HL-60 (cell line): ENCODE data around the gene OSBPL10.

ENCODE experiments used
- POLR2AphosphoS5 ChIP-seq: IDR thresholded peaks from 2 replicates; pipeline ENCODE4 v1.6.1; 2012; ENCODE audit warnings: low read depth
- TF ChIP-seq, protein P1 (sequence below): IDR thresholded peaks from one replicate; pipeline ENCODE4 v1.5.1; 2011; ENCODE audit warnings: low read length, control low read depth, inconsistent platforms; ENCODE audit not compliant: insufficient read depth

DNA sequence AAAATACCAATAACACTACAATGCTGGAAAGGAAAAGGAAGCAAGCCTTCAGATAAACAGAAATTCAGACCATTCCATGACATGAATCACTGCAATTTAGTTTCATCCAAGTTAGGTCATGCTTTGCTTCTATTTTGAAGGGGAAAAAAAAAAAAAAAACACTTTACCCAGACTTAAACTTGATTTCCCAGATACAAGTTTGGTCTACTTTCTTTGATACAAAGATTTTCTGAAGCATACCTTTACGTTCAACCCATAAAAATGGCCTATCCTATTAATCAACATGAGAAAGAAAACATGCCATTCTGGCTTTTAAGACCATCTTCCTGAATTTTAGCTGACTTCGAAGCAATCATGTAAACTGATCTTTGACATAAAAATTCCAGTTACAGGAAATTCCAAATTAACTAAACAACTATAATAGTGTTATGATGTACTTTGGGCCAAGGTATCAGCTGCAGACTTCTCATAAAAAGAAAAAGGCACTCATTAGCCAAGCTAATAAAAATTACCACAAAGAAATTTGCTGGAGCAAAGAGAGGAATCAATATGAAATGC lies 12.6 kb downstream of the OSBPL10 start:
- TF ChIP-seq, protein P1, sequence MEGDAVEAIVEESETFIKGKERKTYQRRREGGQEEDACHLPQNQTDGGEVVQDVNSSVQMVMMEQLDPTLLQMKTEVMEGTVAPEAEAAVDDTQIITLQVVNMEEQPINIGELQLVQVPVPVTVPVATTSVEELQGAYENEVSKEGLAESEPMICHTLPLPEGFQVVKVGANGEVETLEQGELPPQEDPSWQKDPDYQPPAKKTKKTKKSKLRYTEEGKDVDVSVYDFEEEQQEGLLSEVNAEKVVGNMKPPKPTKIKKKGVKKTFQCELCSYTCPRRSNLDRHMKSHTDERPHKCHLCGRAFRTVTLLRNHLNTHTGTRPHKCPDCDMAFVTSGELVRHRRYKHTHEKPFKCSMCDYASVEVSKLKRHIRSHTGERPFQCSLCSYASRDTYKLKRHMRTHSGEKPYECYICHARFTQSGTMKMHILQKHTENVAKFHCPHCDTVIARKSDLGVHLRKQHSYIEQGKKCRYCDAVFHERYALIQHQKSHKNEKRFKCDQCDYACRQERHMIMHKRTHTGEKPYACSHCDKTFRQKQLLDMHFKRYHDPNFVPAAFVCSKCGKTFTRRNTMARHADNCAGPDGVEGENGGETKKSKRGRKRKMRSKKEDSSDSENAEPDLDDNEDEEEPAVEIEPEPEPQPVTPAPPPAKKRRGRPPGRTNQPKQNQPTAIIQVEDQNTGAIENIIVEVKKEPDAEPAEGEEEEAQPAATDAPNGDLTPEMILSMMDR = no peak
- no peak for TF ChIP-seq POLR2AphosphoS5
